HG02642 (cell line): Measurements from ENCODE around the gene TFF3.

ENCODE experiments used
- ATAC-seq: cut with Tn5 transposase; IDR thresholded peaks from one replicate; pipeline ENCODE4 v1.9.1; 2021; ENCODE audit warnings: mild to moderate bottlenecking; ENCODE audit not compliant: unreplicated experiment, poor library complexity

The TFF3 gene

GRCh38 chr21:42324896-42325295 is 9.7 kb upstream of the TFF3 start:
- ATAC-seq = no peak

- ATAC-seq = no peak
These were observed 6.6 kb upstream of the TFF3 start for GRCh38 chr21:42321845-42322244.

DNA sequence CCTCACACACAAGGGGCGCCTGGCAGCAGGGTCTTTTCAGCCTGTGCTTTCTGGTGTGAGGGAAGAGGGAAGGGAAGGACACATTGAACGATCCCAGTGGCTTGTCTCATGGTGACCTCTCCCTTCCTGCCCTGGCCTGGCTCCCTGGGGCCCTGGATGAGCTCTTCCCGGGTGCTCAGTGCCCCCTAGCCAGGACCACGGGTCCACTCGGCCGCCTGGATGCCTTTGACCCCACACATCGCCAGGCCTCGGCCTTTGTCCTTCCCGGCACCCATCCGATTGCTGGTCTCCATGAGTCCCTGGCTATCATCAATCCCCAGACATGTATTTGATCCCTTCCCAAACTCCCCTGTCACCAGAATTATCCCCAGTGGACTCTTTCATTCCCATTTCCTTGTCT is 6.0 kb upstream of the TFF3 start:
- ATAC-seq = no peak

GRCh38 chr21:42320791-42321190 is 5.6 kb upstream of the TFF3 start:
- ATAC-seq = no peak

GRCh38 chr21:42319851-42320572 is 4.8 kb upstream of the TFF3 start:
- ATAC-seq = no peak

DNA sequence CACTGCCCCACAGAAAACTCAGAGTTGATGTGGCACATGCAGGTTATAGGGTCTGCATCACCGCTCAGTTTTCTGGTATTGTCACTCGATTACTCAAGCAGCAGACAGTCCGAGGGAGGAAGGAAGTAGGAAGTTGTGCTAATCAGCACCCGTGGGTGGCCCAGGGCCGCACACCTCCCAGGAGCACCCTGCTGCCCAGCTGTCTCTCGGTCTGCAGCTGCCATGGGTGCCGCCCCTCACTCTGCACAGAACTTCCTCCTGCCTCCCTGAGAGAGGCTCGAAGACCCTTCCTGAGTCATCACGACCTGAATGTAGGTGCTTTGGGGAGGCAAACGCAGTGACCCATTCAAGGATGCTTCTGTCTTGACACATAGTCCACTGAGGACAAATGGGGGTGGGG is 4.2 kb upstream of the TFF3 start:
- ATAC-seq = no peak

DNA sequence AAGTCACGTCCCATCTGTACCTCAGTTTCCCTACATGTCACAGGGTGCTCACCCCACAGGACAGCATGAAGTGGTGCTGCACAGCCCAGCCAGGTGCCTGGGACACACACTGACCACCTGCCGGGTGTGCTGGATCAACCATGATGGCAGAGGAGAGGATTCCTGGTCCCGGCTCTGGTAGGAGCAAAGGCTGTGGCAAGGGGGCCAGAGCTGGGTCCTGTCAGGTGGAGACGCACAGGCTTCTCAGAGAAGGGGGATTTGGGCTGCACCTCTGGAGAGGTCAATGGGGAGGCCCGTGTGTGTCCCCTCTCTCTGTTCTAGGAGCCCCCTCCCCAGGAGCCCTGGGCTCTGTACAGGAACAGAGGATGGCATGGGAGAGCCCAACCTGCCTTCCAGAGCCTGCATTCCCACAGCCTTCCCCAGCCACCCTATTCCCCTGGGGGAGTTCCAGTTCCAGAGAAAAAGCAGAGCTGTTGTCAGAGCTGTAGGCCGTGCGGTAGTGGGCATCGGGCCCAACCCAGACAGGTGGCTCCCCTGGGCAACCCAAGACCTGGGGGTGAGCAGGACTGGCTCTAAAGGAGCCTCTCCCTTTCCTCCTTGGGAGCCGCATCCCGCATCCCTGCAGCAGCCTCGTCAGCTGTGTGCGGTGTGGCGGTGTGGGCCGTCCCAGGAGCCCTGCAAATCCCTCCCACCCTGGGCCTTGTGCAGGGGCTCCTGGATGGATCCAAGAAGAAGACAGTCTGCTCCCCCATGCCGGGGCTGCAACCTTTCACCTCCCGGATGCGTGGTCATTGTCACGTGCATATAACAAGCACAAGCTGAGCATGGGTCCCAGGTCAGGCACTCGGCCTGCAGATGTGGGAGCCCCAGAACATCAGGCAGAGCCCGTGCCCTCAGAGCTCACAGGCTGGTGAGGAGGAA is 2.9 kb upstream of the TFF3 start:
- no peak for ATAC-seq

- no peak for ATAC-seq
These were observed 2.1 kb upstream of the TFF3 start for GRCh38 chr21:42317341-42317741.

- no peak for ATAC-seq
These were observed 1.7 kb upstream of the TFF3 start for GRCh38 chr21:42316891-42317290.

GRCh38 chr21:42314616-42315295 is 453 bp downstream of the TFF3 start:
- no peak for ATAC-seq

GRCh38 chr21:42313501-42313969 is 1.7 kb downstream of the TFF3 start:
- ATAC-seq = no peak

- no peak for ATAC-seq
These were observed 2.5 kb downstream of the TFF3 start for GRCh38 chr21:42312626-42313104.

DNA sequence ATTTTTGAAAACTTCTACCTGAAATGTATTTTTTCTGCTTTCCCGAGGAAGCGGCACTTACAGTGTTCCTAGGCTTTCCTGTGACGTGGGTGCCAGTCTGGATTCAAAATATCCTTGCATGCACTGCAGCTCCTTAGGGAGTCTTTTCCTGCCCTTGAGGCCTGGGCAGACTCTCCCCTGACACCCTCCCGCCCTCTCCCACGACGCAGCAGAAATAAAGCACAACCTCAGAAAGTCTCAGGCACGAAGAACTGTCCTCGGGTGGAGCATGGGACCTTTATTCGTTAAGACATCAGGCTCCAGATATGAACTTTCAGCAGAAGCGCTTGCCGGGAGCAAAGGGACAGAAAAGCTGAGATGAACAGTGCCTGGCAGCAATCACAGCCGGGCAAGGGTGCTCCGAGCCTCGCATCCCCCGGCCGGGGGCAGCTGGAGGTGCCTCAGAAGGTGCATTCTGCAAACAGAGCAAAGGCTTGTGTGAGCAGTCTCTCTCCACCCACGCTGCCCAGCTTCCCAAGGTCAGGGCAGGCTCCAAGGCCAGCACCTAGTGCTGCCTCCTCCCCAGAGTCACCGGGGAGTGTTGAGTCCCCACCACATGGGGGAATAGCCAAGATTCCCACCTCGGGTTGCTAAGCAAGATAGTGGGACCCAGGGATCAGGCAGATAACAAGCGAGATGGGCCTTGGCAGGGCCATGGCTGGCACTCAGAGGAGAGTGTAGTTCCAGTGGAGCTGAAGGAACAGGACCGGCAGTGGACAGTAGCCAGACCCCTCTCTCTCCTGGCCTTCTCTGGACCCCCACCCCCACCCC is 3.2 kb downstream of the TFF3 start:
- no peak for ATAC-seq

GRCh38 chr21:42311160-42311559 is 4.0 kb downstream of the TFF3 start:
- ATAC-seq = no peak

DNA sequence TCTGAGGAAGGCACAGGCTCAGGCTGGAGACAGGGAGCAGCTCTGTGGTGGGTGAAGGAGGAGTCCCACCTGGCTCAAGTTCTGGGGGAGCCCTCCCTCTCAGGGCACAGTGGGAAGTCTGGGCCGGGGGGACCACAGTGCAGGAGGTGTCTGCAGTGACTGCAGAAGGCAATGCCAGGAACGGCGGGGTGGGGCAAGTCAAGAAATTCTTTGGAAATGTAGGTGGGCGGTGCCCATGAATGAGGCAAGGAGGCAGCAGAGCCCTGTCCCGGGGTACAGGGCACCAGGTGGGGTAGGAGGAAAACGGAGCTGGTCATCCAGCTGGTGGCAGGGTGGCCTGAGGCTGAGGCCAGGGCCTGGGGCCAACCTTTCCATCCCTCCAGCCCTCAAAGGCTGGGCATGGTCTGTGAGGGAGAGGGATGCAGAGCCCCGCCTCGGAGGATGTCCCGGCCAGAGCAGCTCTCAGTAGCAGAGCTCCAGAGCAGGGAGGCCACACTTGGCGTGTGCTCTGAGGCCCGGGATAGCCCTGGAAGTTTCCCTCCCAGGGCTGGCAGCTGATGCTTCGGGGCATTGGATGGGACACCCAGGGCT is 4.7 kb downstream of the TFF3 start:
- no peak for ATAC-seq

GRCh38 chr21:42309753-42310213 is 5.4 kb downstream of the TFF3 start:
- ATAC-seq = no peak

DNA sequence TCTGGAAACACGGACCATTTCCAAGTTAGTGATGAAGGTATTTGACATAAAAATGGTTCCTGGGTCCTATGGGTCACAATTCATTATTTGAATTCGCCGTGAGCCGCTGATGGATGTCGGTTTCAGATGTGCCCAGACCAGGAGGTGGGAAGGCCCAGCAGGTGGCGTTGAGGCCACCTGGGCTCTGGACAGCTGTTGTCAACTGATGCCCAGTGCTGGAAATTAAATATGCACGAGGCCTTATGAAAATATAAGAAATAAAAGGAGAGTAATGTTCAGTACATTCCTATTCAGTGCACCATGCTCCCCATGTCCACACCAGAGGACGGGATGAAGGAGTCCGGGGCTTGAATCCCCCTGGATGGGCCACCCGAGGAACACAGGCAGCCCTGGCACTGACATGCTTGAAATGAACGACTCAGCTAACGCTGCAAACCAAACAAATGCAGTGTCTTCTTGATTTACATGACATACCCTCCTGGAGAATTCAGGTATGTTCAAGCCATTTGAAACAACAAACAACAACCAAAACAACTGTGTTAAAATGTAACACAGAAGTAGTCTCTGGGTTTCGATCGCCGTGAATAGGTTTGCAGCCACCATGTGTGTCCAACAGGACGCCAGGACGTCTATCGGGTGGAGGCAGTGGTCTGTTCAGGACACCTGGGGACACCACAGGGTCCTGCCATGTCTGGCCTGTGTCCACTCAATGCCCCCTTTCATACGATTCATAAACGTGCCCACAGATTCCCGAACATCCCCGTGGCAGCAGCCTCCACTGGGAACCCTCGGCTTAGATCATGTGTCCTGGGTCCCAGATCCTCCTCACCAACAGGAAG is 6.1 kb downstream of the TFF3 start:
- ATAC-seq = no peak

DNA sequence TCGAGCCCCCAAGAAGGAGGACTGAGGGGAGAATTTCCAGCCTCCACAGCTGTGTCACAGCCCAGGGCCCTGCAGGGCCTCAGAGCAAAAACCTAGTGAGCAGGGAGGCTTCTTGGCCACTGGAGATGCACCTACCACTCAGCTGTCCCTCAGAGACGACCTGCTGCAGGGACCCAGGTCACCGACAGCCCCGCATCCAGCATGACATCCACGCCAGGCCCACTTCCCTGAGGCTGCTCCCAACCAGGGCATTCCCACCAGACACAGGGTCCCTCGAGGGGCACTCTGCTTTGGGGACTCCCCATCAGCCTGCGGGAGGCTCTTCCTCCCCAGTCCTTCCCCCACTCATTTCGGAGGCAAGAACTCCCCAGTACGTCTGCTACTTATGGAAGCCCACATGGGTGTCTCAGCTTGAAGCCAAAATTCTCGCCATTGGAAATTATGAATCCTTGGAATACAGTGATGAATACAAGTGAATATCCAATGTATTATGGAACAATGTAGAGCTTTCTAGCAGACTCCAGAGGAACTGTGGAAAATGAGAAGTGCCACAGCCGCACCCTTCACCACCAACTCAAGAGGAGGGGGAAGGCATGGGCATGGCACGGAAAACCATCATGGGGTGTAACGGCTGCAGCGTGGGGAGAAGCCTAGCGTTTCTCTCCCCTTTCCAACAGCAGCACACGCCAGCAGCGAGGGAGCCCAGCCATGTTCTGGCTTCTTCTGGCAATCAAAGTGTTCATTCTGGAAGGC is 6.9 kb downstream of the TFF3 start:
- ATAC-seq = no peak
